ENCODE data around the gene SRSF1.
"Not testable (repeated sequence)": the region's sequence is repeated elsewhere in the genome, so short reads cannot be mapped to it uniquely, and the experiment has no call there.

SRSF1 gene

DNA sequence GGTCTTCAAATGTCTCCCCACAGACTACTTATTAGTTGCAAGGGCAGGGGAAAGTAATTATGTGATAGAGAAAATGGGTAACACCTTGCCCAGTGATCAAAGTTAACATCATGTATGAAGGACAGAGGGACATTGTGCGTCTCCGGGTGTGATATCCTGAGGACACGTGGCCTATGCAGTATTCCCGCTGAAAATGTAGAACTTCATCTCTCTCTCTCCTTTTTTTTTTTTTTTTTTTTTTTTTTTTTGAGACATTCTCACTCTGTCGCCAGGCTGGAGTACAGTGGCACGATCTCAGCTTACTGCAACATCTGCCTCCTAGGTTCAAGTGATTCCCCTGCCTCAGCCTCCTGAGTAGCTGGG lies 43.9 kb downstream of the SRSF1 start:
- Mint-ChIP-seq H3K36me3 (ENCODE audit: insufficient read depth) (peaks cover 1% of the 10 kb centered on the region), H3K4me3 (no peak overlapping the region), H3K9me3 (no peaks in the 10 kb centered on the region), H3K27me3 (peaks cover 45% of the 10 kb centered on the region), H3K4me1 (peaks cover 5% of the 10 kb centered on the region), H3K27ac (ENCODE audit: low read depth) (no peak overlapping the region)
- ATAC-seq (replicated peaks; ENCODE audit: extremely low read depth, poor library complexity, severe bottlenecking) (no peak), DNase-seq (ENCODE audit: low spot score in 2 of 2) (no peak)

DNA sequence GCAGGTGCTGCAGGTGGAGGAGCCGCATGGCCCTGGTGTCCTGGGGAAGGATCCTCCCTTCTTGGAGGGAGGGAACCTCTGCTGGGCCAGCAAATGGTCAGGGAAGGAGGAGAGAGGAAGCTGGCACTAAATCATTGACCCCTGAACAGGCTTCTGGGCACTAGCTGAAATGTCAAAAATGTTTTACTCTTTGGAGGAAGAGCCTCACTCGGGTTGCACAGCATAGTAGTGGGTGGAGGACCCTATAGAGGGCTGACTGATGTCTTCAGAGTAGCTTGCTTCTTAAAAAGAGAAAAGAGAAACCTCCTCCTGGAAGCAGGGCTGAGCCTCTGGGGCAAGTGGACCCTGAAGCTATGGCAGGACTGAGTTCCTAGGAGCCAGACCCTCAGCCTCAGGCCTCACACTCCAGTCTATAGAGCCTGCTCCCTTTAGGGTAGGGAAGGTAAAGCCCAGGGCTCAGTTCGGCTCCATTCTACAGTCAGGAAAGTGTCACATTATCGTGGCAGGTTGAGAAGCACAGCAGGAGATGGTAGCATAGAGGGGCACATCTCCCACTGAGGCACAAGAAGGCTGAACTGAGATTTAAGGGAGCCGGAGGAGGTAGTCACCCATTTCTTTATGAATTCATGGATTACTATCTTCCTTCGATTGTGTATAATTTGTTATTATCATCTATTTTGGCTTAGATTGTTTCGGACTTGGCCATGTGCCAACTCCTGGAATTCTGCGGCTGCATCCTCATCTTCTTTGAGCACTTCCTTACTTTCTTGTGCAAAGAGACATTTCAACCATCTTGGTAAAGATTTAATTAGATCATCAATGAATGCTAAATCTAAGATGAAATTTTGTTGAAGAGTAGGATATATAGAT lies 44.5 kb downstream of the SRSF1 start:
- ATAC-seq (replicated peaks; ENCODE audit: extremely low read depth, poor library complexity, severe bottlenecking): no peak
- Mint-ChIP-seq H3K9me3 (no peaks in the 10 kb centered on the region), H3K4me3 (no peak overlapping the region), H3K4me1 (peaks cover 11% of the 10 kb centered on the region), H3K27ac (ENCODE audit: low read depth) (no peak overlapping the region), H3K36me3 (ENCODE audit: insufficient read depth) (peaks cover 1% of the 10 kb centered on the region), H3K27me3 (peaks cover 51% of the 10 kb centered on the region)
- DNase-seq (ENCODE audit: low spot score in 2 of 2): no peak

- Mint-ChIP-seq H3K36me3 (ENCODE audit: insufficient read depth) (peaks cover 1% of the 10 kb centered on the region), H3K27me3 (peaks cover 62% of the 10 kb centered on the region), H3K4me1 (peaks cover 29% of the 10 kb centered on the region), H3K27ac (ENCODE audit: low read depth) (no peak overlapping the region), H3K9me3 (no peaks in the 10 kb centered on the region), H3K4me3 (no peak overlapping the region)
- DNase-seq (ENCODE audit: low spot score in 2 of 2) (no peak), ATAC-seq (replicated peaks; ENCODE audit: extremely low read depth, poor library complexity, severe bottlenecking) (no peak)
Measured at GRCh38 chr17:57959929-57960328, 47.1 kb downstream of the SRSF1 start.

- not testable (repeated sequence) for DNase-seq (ENCODE audit: low spot score in 2 of 2); H3K9me3 Mint-ChIP-seq; H3K4me3 Mint-ChIP-seq; H3K27ac Mint-ChIP-seq (ENCODE audit: low read depth); H3K36me3 Mint-ChIP-seq (ENCODE audit: insufficient read depth); ATAC-seq (replicated peaks; ENCODE audit: extremely low read depth, poor library complexity, severe bottlenecking)
- H3K4me1 Mint-ChIP-seq: peaks cover 29% of the 10 kb centered on the region
- H3K27me3 Mint-ChIP-seq: peaks cover 48% of the 10 kb centered on the region
Measured at GRCh38 chr17:57958391-57958790, 48.7 kb downstream of the SRSF1 start.

GRCh38 chr17:57957886-57958285 lies 49.2 kb downstream of the SRSF1 start:
- peaks cover 29% of the 10 kb centered on the region for H3K4me1 Mint-ChIP-seq
- no peak for ATAC-seq (replicated peaks; ENCODE audit: extremely low read depth, poor library complexity, severe bottlenecking)
- peaks cover 3% of the 10 kb centered on the region for H3K36me3 Mint-ChIP-seq (ENCODE audit: insufficient read depth)
- H3K4me3 Mint-ChIP-seq: no peak overlapping the region
- no peak overlapping the region for H3K27ac Mint-ChIP-seq (ENCODE audit: low read depth)
- no peak for DNase-seq (ENCODE audit: low spot score in 2 of 2)
- no peaks in the 10 kb centered on the region for H3K9me3 Mint-ChIP-seq
- H3K27me3 Mint-ChIP-seq: peaks cover 46% of the 10 kb centered on the region

- Mint-ChIP-seq H3K4me3 (no peak overlapping the region), H3K9me3 (no peaks in the 10 kb centered on the region), H3K36me3 (ENCODE audit: insufficient read depth) (peaks cover 3% of the 10 kb centered on the region), H3K4me1 (peaks cover 29% of the 10 kb centered on the region), H3K27ac (ENCODE audit: low read depth) (no peak overlapping the region), H3K27me3 (peaks cover 40% of the 10 kb centered on the region)
- DNase-seq (ENCODE audit: low spot score in 2 of 2) (no peak), ATAC-seq (replicated peaks; ENCODE audit: extremely low read depth, poor library complexity, severe bottlenecking) (no peak)
Measured at GRCh38 chr17:57957120-57957850, 49.8 kb downstream of the SRSF1 start.

DNA sequence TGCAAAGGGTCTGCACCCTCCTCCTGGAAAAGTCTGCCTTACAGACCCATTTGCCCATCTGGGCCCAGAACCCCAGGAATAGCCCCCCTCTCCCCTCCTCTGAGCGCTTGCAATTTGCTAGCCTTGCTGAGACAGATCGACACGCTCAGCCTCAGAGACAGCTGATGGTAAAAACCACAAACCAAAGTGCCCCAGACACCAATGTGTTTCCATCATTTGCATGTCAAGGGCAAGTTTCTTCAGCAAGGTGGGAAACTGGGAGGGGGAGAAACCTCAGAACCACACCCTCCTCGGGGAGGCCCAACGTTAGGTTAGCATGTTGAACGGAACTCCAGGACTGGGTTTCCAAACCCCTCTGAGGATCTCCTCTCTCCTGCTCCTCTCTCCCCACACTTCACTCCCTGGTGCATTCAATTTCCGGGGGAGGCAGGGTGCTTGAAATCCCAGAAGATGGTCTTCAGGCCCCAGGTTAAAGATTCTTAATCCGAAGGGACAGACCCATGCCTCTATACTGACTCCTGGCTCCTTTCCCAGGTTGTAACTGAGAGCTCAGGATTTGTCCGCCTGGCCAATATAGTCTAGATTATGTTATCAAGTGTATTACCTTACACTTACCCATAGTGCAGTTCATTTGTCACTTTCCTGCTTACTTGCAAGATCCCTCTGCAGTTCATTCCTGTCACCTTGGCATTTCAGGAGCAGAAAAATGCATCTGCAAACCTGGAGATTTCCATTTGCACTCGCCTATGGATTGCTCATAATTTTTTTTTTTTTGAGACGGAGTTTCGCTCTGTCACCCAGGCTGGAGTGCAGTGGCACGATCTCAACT lies 50.5 kb downstream of the SRSF1 start:
- peaks cover 33% of the 10 kb centered on the region for H3K27me3 Mint-ChIP-seq
- ATAC-seq (replicated peaks; ENCODE audit: extremely low read depth, poor library complexity, severe bottlenecking) (peak; percentile 87), DNase-seq (ENCODE audit: low spot score in 2 of 2) (peak in 1 of 2 donors; percentile 41)
- H3K4me1 Mint-ChIP-seq: peaks cover 29% of the 10 kb centered on the region
- peak overlapping the region; percentile 44 for H3K27ac Mint-ChIP-seq (ENCODE audit: low read depth)
- H3K36me3 Mint-ChIP-seq (ENCODE audit: insufficient read depth): peaks cover 3% of the 10 kb centered on the region
- H3K4me3 Mint-ChIP-seq: peak overlapping the region; percentile 81
- H3K9me3 Mint-ChIP-seq: no peaks in the 10 kb centered on the region

DNA sequence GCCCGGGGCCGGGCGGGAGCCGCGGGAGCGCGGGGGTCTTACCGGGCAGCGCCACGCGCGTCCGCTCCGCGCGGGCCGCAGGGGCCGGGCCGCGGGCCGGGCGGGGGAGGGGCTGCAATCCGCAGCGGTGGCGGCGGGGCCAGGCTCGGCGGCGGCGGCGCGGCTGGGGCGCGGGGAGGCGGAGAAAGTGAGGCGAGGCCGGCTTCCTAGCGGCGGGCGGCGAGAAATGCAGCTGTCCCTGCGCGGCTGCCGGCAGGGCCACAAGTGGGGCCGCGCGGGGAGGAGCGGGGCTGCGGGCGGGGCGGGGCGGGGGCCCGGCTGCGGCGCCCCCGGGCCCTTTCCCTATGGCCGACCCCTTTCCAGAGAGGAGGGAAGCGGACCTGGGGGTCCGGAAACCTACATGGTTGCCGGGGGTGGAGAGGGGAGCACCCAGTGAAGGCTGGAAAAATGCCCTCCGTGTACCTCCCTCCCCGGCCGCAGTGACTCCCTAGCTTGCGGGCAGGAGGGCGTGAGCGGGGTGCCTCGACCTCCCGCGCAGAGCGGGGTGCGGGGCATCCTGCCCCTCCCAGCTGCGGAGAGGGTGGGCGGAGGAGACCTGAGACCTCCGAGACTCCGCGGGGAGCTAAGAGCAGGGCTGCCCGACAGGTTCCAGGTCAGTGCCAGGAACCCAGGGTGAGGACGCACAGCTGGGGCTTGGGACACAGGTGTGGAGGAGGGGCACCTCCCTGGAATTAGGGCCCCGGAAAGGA lies 51.7 kb downstream of the SRSF1 start, which contains the start of gene CUEDC1:
Gene CUEDC1, minus strand, starts transcription at position 230 of the 749 bp plus-strand sequence. CDS start 69,848 bp downstream, outside the sequence.
- Mint-ChIP-seq H3K4me1 (peaks cover 37% of the 10 kb centered on the region), H3K27ac (ENCODE audit: low read depth) (no peak within 1 kb of the TSS), H3K4me3 (peak within 1 kb of the TSS; percentile 81), H3K27me3 (peaks cover 33% of the 10 kb centered on the region), H3K36me3 (ENCODE audit: insufficient read depth) (peaks cover 3% of the 10 kb centered on the region), H3K9me3 (no peaks in the 10 kb centered on the region)
- DNase-seq (ENCODE audit: low spot score in 2 of 2) (peak; percentile 31 to 44), ATAC-seq (replicated peaks; ENCODE audit: extremely low read depth, poor library complexity, severe bottlenecking) (peak; percentile 57)

- DNase-seq (ENCODE audit: low spot score in 2 of 2) (no peak), ATAC-seq (replicated peaks; ENCODE audit: extremely low read depth, poor library complexity, severe bottlenecking) (no peak)
- peaks cover 37% of the 10 kb centered on the region for H3K4me1 Mint-ChIP-seq
- H3K9me3 Mint-ChIP-seq: no peaks in the 10 kb centered on the region
- H3K27ac Mint-ChIP-seq (ENCODE audit: low read depth): no peak overlapping the region
- H3K4me3 Mint-ChIP-seq: peak overlapping the region; percentile 64
- peaks cover 31% of the 10 kb centered on the region for H3K27me3 Mint-ChIP-seq
- peaks cover 3% of the 10 kb centered on the region for H3K36me3 Mint-ChIP-seq (ENCODE audit: insufficient read depth)
Measured at GRCh38 chr17:57954397-57955182, 52.5 kb downstream of the SRSF1 start.

GRCh38 chr17:57953705-57954396 lies 53.2 kb downstream of the SRSF1 start:
- DNase-seq (ENCODE audit: low spot score in 2 of 2) (no peak), ATAC-seq (replicated peaks; ENCODE audit: extremely low read depth, poor library complexity, severe bottlenecking) (no peak)
- Mint-ChIP-seq H3K27ac (ENCODE audit: low read depth) (no peak overlapping the region), H3K9me3 (no peaks in the 10 kb centered on the region), H3K4me3 (peak overlapping the region; percentile 64), H3K27me3 (peaks cover 24% of the 10 kb centered on the region), H3K36me3 (ENCODE audit: insufficient read depth) (peaks cover 2% of the 10 kb centered on the region), H3K4me1 (peaks cover 37% of the 10 kb centered on the region)

All from central memory CD8-positive, alpha-beta T cell (primary cell).